H9 (cell line): Measurements from ENCODE around the gene UBE2E3. TPM values are rescaled to one million over a fixed set of nuclear protein-coding genes. Genes with fewer than 3 reads are reported as not detected.

Source experiments
- DNase-seq: peaks from one replicate; pipeline ENCODE4 v3.0.0-alpha.2; 2017
- H2AFZ ChIP-seq: one replicate; pipeline ENCODE4 v1.6.1; 2013; ENCODE audit warnings: mild to moderate bottlenecking, low read length, control low read depth, moderate library complexity
- H2AK5ac ChIP-seq: 2 replicates; pipeline ENCODE4 v1.6.1; 2013; ENCODE audit warnings: low read length, control low read depth, mixed read lengths; ENCODE audit not compliant: insufficient read length
- H2BK120ac ChIP-seq: one replicate; pipeline ENCODE4 v1.6.1; 2013; ENCODE audit warnings: low read depth, mild to moderate bottlenecking, low read length, control low read depth, inconsistent platforms; ENCODE audit not compliant: poor library complexity, severe bottlenecking
- H2BK12ac ChIP-seq: 2 replicates; pipeline ENCODE4 v1.6.1; 2013; ENCODE audit warnings: low read length, control low read depth, mixed read lengths, low read depth; ENCODE audit not compliant: insufficient read length
- H2BK15ac ChIP-seq: 2 replicates; pipeline ENCODE4 v1.6.1; 2013; ENCODE audit warnings: low read depth, low read length, control low read depth
- H2BK20ac ChIP-seq: one replicate; pipeline ENCODE4 v1.6.1; 2013; ENCODE audit warnings: low read depth, mild to moderate bottlenecking, low read length, control low read depth, inconsistent platforms; ENCODE audit not compliant: poor library complexity, severe bottlenecking
- H2BK5ac ChIP-seq: 2 replicates; pipeline ENCODE4 v1.6.1; 2013; ENCODE audit warnings: low read length, control low read depth, mixed read lengths; ENCODE audit not compliant: insufficient read length
- H3K14ac ChIP-seq: 2 replicates; pipeline ENCODE4 v1.6.1; 2013; ENCODE audit warnings: low read length, control low read depth; ENCODE audit not compliant: insufficient read depth
- H3K18ac ChIP-seq: 2 replicates; pipeline ENCODE4 v1.6.1; 2013; ENCODE audit warnings: low read depth, mild to moderate bottlenecking, mixed read lengths, low read length, control low read depth; ENCODE audit not compliant: insufficient read length
- H3K23ac ChIP-seq: 2 replicates; pipeline ENCODE4 v1.6.1; 2013; ENCODE audit warnings: low read length, control low read depth, mixed read lengths, low read depth; ENCODE audit not compliant: insufficient read length
- H3K23me2 ChIP-seq: 2 replicates; pipeline ENCODE4 v1.6.1; 2013; ENCODE audit warnings: low read depth, mild to moderate bottlenecking, mixed read lengths, low read length, control low read depth; ENCODE audit not compliant: insufficient read length, poor library complexity, severe bottlenecking
- H3K27ac ChIP-seq: 2 replicates; pipeline ENCODE4 v1.5.1; 2013; ENCODE audit warnings: low read length, control low read depth, mixed read lengths, low read depth; ENCODE audit not compliant: insufficient read length
- H3K27me3 ChIP-seq: 2 replicates; pipeline ENCODE4 v1.6.1; 2013; ENCODE audit warnings: low read length, control low read depth, inconsistent platforms; ENCODE audit not compliant: insufficient read depth
- H3K4ac ChIP-seq: 2 replicates; pipeline ENCODE4 v1.6.1; 2013; ENCODE audit warnings: low read depth, mild to moderate bottlenecking, control low read depth, inconsistent platforms, low read length, moderate library complexity
- H3K4me1 ChIP-seq: 2 replicates; pipeline ENCODE4 v1.6.1; 2013; ENCODE audit warnings: low read length, control low read depth, inconsistent platforms; ENCODE audit not compliant: insufficient read depth
- H3K4me2 ChIP-seq: 2 replicates; pipeline ENCODE4 v1.6.1; 2013; ENCODE audit warnings: low read length, control low read depth, mixed read lengths; ENCODE audit not compliant: insufficient read length, insufficient read depth
- H3K56ac ChIP-seq: 2 replicates; pipeline ENCODE4 v1.6.1; 2013; ENCODE audit warnings: low read depth, mild to moderate bottlenecking, mixed read lengths, low read length, control low read depth; ENCODE audit not compliant: insufficient read length
- H3K79me1 ChIP-seq: 2 replicates; pipeline ENCODE4 v1.6.1; 2013; ENCODE audit warnings: low read depth, mild to moderate bottlenecking, moderate library complexity, low read length, control low read depth, inconsistent platforms; ENCODE audit not compliant: insufficient read depth, poor library complexity, severe bottlenecking
- H3K79me2 ChIP-seq: 2 replicates; pipeline ENCODE4 v1.6.1; 2013; ENCODE audit warnings: low read length, control low read depth, inconsistent platforms; ENCODE audit not compliant: insufficient read depth
- H3K9ac ChIP-seq: 2 replicates; pipeline ENCODE4 v1.6.1; 2013; ENCODE audit warnings: low read length, control low read depth, mixed read lengths; ENCODE audit not compliant: insufficient read length; ENCODE audit errors: extremely low read depth
- H3K9me3 ChIP-seq: one replicate; pipeline ENCODE4 v1.6.1; 2013; ENCODE audit warnings: low read depth, low read length, inconsistent platforms; ENCODE audit not compliant: control insufficient read depth
- H3T11ph ChIP-seq: one replicate; pipeline ENCODE4 v1.6.1; 2013; ENCODE audit warnings: mild to moderate bottlenecking, low read length, control low read depth, inconsistent platforms
- H4K20me1 ChIP-seq: one replicate; pipeline ENCODE4 v1.6.1; 2013; ENCODE audit not compliant: control insufficient read depth, insufficient read length, insufficient read depth
- H4K5ac ChIP-seq: 2 replicates; pipeline ENCODE4 v1.6.1; 2013; ENCODE audit warnings: low read depth, mild to moderate bottlenecking, mixed read lengths, low read length, control low read depth; ENCODE audit not compliant: insufficient read length
- H4K8ac ChIP-seq: replicated peaks from 2 replicates; pipeline ENCODE4 v1.6.1; 2013; ENCODE audit warnings: low read length, control low read depth, mixed read lengths, low read depth; ENCODE audit not compliant: insufficient read length
- H4K91ac ChIP-seq: 2 replicates; pipeline ENCODE4 v1.6.1; 2013; ENCODE audit warnings: low read depth, mild to moderate bottlenecking, moderate library complexity, mixed read lengths, low read length, control low read depth; ENCODE audit not compliant: insufficient read length
- H3K27ac Mint-ChIP-seq, 3 experiments: 2 replicates in 2 of 3; 3 replicates in 1 of 3; pipeline ENCODE4 v1.8.0; 2020 to 2021; ENCODE audit warnings: mixed read lengths in 3 of 3, mild to moderate bottlenecking in 1 of 3, moderate library complexity in 1 of 3
- H3K27me3 Mint-ChIP-seq: 2 replicates; pipeline ENCODE4 v1.8.0; 2021; ENCODE audit warnings: low read depth, mild to moderate bottlenecking, moderate library complexity, mixed read lengths
- H3K36me3 Mint-ChIP-seq, 3 experiments: 2 replicates in 2 of 3; 3 replicates in 1 of 3; pipeline ENCODE4 v1.8.0; 2020 to 2021; ENCODE audit warnings: low read depth in 3 of 3, mixed read lengths in 3 of 3; ENCODE audit not compliant: insufficient read depth in 1 of 3
- H3K4me1 Mint-ChIP-seq, 2 experiments: 2 replicates each; pipeline ENCODE4 v1.8.0; 2020; ENCODE audit warnings: mixed read lengths in 2 of 2
- H3K4me3 Mint-ChIP-seq, 2 experiments: 2 replicates in 1 of 2; 3 replicates in 1 of 2; pipeline ENCODE4 v1.8.0; 2020 to 2021; ENCODE audit warnings: mild to moderate bottlenecking in 2 of 2, mixed read lengths in 2 of 2, moderate library complexity in 1 of 2
- H3K9me3 Mint-ChIP-seq, 2 experiments: 2 replicates in 1 of 2; 3 replicates in 1 of 2; pipeline ENCODE4 v1.8.0; 2020; ENCODE audit warnings: mild to moderate bottlenecking in 2 of 2, mixed read lengths in 2 of 2, moderate library complexity in 1 of 2
- WGBS: extraction: QIAGEN DNeasy Blood & Tissue Kit; methylation state at CpG from one replicate; pipeline ENCODE4 v1.1.7; 2013; ENCODE audit warnings: missing lambda C conversion rate, low lambda C conversion rate, mixed read lengths; ENCODE audit not compliant: insufficient read length; ENCODE audit errors: extremely low coverage; 5-methylcytosine and 5-hydroxymethylcytosine counted together
- total RNA-seq: library from RNA; stranded (reverse); gene quantifications from 2 replicates; pipeline ENCODE4 v1.2.1, GENCODE V29; 2021
- TF ChIP-seq, protein P1 (sequence below): fragments of 200-600 bp; sonication (generic); conservative IDR thresholded peaks from 3 replicates; pipeline ENCODE4 v1.8.0; 2021; ENCODE audit warnings: antibody characterized with exemption, mild to moderate bottlenecking

Gene UBE2E3
- total RNA-seq, 1 experiment from 2014 or later, result 89.1 TPM

DNA sequence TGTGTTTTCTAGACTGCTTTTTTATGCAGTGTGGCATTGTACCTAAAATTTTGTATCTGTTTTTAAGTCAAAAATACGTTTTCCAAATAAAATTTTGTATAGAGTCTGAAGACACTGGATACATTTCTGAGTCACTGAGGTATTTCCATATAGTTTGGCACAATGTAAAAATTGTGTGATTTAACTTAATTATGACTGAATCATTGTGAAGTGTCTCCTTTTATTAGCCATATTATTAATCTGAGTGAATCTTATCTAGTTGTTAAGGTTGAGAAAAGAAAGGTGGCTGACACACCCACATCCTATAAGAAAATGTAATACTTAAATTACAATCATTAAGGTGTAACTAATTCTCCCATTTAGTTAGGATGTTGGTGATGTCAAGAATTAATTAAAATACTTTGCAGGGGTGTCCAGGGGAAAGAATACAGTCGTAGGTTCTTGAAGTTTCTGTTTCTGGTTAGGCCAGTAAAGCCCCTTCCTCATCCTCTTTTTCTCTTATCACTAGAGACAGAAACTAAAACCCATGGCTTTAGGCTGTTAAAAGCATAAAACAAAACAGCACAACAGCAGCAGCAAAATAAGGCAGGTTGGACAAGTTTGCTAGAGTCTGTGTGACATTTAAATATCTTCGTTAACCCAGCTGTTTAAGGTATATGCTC, 71.6 kb downstream of the UBE2E3 start:
- Histone ChIP-seq H2BK20ac (no peak overlapping the region), H3K79me1 (no peaks in the 10 kb centered on the region), H2BK5ac (no peak overlapping the region), H3K9ac (no peak overlapping the region), H3K18ac (no peak overlapping the region), H3K23ac (no peak overlapping the region), H2BK120ac (no peak overlapping the region), H3K4me2 (no peak overlapping the region), H3K9me3 (no peaks in the 10 kb centered on the region), H3K79me2 (no peaks in the 10 kb centered on the region; the same call in 1 of the 2 replicates), H4K5ac (no peak overlapping the region), H3K56ac (no peak overlapping the region), H3K4ac (no peak overlapping the region), H2AK5ac (no peak overlapping the region), H3T11ph (no peak overlapping the region), H3K27ac (no peak overlapping the region), H2BK15ac (no peak overlapping the region), H3K14ac (no peak overlapping the region), H4K8ac (no peak overlapping the region), H3K23me2 (no peaks in the 10 kb centered on the region), H2AFZ (no peak overlapping the region), H3K27me3 (no peaks in the 10 kb centered on the region), H2BK12ac (no peak overlapping the region), H4K20me1 (no peaks in the 10 kb centered on the region), H4K91ac (no peak overlapping the region), H3K4me1 (peaks cover 2% of the 10 kb centered on the region; the same call in 1 of the 2 replicates)
- TF ChIP-seq, protein P1, sequence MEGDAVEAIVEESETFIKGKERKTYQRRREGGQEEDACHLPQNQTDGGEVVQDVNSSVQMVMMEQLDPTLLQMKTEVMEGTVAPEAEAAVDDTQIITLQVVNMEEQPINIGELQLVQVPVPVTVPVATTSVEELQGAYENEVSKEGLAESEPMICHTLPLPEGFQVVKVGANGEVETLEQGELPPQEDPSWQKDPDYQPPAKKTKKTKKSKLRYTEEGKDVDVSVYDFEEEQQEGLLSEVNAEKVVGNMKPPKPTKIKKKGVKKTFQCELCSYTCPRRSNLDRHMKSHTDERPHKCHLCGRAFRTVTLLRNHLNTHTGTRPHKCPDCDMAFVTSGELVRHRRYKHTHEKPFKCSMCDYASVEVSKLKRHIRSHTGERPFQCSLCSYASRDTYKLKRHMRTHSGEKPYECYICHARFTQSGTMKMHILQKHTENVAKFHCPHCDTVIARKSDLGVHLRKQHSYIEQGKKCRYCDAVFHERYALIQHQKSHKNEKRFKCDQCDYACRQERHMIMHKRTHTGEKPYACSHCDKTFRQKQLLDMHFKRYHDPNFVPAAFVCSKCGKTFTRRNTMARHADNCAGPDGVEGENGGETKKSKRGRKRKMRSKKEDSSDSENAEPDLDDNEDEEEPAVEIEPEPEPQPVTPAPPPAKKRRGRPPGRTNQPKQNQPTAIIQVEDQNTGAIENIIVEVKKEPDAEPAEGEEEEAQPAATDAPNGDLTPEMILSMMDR, result no peak
- Mint-ChIP-seq H3K27ac (no peak overlapping the region), H3K27me3 (no peaks in the 10 kb centered on the region), H3K36me3 (peaks cover 0 to 8% (median 3%) of the 10 kb centered on the region in 3 experiments; a peak in 4 of 7 replicates), H3K9me3 (no peaks in the 10 kb centered on the region), H3K4me3 (no peak overlapping the region), H3K4me1 (peaks cover 18 to 22% of the 10 kb centered on the region in 2 experiments)
- no CpG with 5 or more reads among the region's 3 CpGs for WGBS
- no peak for DNase-seq
